HepG2 (cell line): ENCODE results near the gene SLC25A44. TPM values are rescaled to one million over a fixed set of nuclear protein-coding genes. Genes with fewer than 3 reads are reported as not detected.
"Not testable (repeated sequence)": the region's sequence is repeated elsewhere in the genome, so short reads cannot be mapped to it uniquely, and the experiment has no call there.

Experiments
- ATAC-seq: fragments of 200-7000 bp; cut with Tn5 transposase; 3 replicates; pipeline ENCODE4 v1.9.1; 2020; ENCODE audit warnings: mild to moderate bottlenecking, moderate library complexity
- BruUV-seq: library from RNA; stranded (reverse); fragments of 400-500 nt; replicated peaks from 2 replicates; lab custom pipeline; 2021; lab: Mats Ljungman, UMichigan
- CTCF ChIA-PET: fragments of 300-600 bp; formaldehyde crosslinking; extraction: SDS; loops from one replicate; lab custom pipeline; 2021; ENCODE audit warnings: low total read pairs, inconsistent platforms, low intra/inter-chr PET ratio; lab: Yijun Ruan, JAX
- POLR2A ChIA-PET: fragments of 350-600 bp; sonication (Branson Sonifier 250); formaldehyde crosslinking; loops from one replicate; lab custom pipeline; 2020; ENCODE audit warnings: antibody characterized with exemption, inconsistent platforms; lab: Yijun Ruan, JAX
- DNase-seq: peaks from one replicate; pipeline ENCODE4 v3.0.0-alpha.2; 2015; ENCODE audit warnings: low spot score
- FAIRE-seq: peaks from 3 replicates; lab custom pipeline; 2011; peaks lifted over from hg19 to GRCh38; lab: Jason Lieb, UNC
- H2AFZ ChIP-seq: one replicate; pipeline ENCODE4 v1.6.1; 2011; ENCODE audit warnings: low read length, inconsistent platforms
- H3K27ac ChIP-seq: fragments of 300-600 bp; 3 replicates; pipeline ENCODE4 v1.8.0; 2011; ENCODE audit warnings: mixed run types, mild to moderate bottlenecking, mixed read lengths, low read length, inconsistent platforms; ENCODE audit not compliant: insufficient read depth; ENCODE audit errors: extremely low read length
- H3K27me3 ChIP-seq, 2 experiments: fragments of 200-600 bp in 1 of 2; 2 replicates in 1 of 2; 3 replicates in 1 of 2; pipeline versions ENCODE4 v1.6.0 to v1.8.0; 2011; ENCODE audit warnings: low read length in 2 of 2, mild to moderate bottlenecking in 2 of 2, moderate library complexity in 2 of 2, inconsistent platforms in 1 of 2; ENCODE audit not compliant: insufficient read depth in 2 of 2, control insufficient read depth in 1 of 2
- H3K36me3 ChIP-seq, 2 experiments: fragments of 200-600 bp in 1 of 2; replicated peaks in 1 of 2; 2 replicates in 1 of 2; 3 replicates in 1 of 2; pipeline versions ENCODE4 v1.5.1 to v1.8.0; 2011; ENCODE audit warnings: low read length in 2 of 2, inconsistent platforms in 1 of 2; ENCODE audit not compliant: insufficient read depth in 2 of 2, control insufficient read depth in 1 of 2
- H3K4me1 ChIP-seq: 2 replicates; pipeline ENCODE4 v1.5.1; 2012; ENCODE audit warnings: low read length, inconsistent platforms; ENCODE audit not compliant: insufficient read depth
- H3K4me2 ChIP-seq: 2 replicates; pipeline ENCODE4 v1.6.0; 2011; ENCODE audit warnings: low read depth, low read length, inconsistent platforms
- H3K4me3 ChIP-seq, 3 experiments: fragments of 200-600 bp in 1 of 3; sonication (generic), shearing (Covaris generic) in 1 of 3; replicated peaks in 1 of 3; 2 replicates each; pipeline ENCODE4 v1.5.1; 2011 to 2016; ENCODE audit warnings: low read length in 3 of 3, inconsistent platforms in 2 of 3, low read depth in 2 of 3, mild to moderate bottlenecking in 2 of 3, control low read depth in 1 of 3, mixed read lengths in 1 of 3; ENCODE audit not compliant: insufficient read depth in 1 of 3
- H3K79me2 ChIP-seq: one replicate; pipeline ENCODE4 v1.6.1; 2011; ENCODE audit warnings: low read length, inconsistent platforms; ENCODE audit not compliant: insufficient read depth
- H3K9ac ChIP-seq: 2 replicates; pipeline ENCODE4 v1.6.0; 2011; ENCODE audit warnings: mild to moderate bottlenecking, low read depth, low read length, inconsistent platforms; ENCODE audit not compliant: insufficient read depth
- H3K9me3 ChIP-seq: 2 replicates; pipeline ENCODE4 v1.5.1; 2012; ENCODE audit warnings: mild to moderate bottlenecking, low read length
- H4K20me1 ChIP-seq: 2 replicates; pipeline ENCODE4 v1.6.0; 2011; ENCODE audit warnings: inconsistent platforms, mild to moderate bottlenecking, low read length, moderate library complexity; ENCODE audit not compliant: insufficient read depth
- ARID5B ChIP-seq: IDR thresholded peaks from 2 replicates; pipeline ENCODE4 v1.4.0; 2020; ENCODE audit warnings: mild to moderate bottlenecking, missing genetic modification reagents
- ATF4 ChIP-seq, 2 experiments: fragments of 450-650 bp in 1 of 2; sonication (generic) in 1 of 2; formaldehyde crosslinking; IDR thresholded peaks; 2 replicates each; pipeline versions ENCODE4 v1.5.0 to v1.8.0; 2020 to 2022; ENCODE audit warnings: mild to moderate bottlenecking in 1 of 2, missing genetic modification reagents in 1 of 2
- BCL6 ChIP-seq: IDR thresholded peaks from 2 replicates; pipeline ENCODE4 v1.6.1; 2016; ENCODE audit warnings: missing genetic modification reagents, missing compliant biosample characterization
- CEBPB ChIP-seq: IDR thresholded peaks from 2 replicates; pipeline ENCODE4 v1.6.1; 2011; ENCODE audit warnings: low read depth, low read length, improper control_type of control experiment, borderline replicate concordance
- CEBPG ChIP-seq: IDR thresholded peaks from 2 replicates; pipeline ENCODE4 v1.6.1; 2016
- FOXA3 ChIP-seq: IDR thresholded peaks from 2 replicates; pipeline ENCODE4 v1.6.1; 2016; ENCODE audit warnings: missing genetic modification reagents, missing compliant biosample characterization
- FOXJ3 ChIP-seq: sonication (generic); formaldehyde crosslinking; IDR thresholded peaks from 2 replicates; pipeline ENCODE4 v1.4.0; 2020; ENCODE audit warnings: missing genetic modification reagents, mild to moderate bottlenecking, borderline replicate concordance
- HDAC2 ChIP-seq: sonication (generic); formaldehyde crosslinking; IDR thresholded peaks from 2 replicates; pipeline ENCODE4 v1.4.0; 2020; ENCODE audit warnings: missing genetic modification reagents
- HNF4G ChIP-seq, 2 experiments: sonication (generic) in 1 of 2; formaldehyde crosslinking in 1 of 2; IDR thresholded peaks; 2 replicates each; pipeline versions ENCODE4 v1.4.0 to v1.6.1; 2011 to 2020; ENCODE audit warnings: borderline replicate concordance in 2 of 2, low read depth in 2 of 2, mild to moderate bottlenecking in 2 of 2, low read length in 1 of 2, missing genetic modification reagents in 1 of 2, moderate library complexity in 1 of 2
- NR2C2 ChIP-seq: sonication (generic); formaldehyde crosslinking; IDR thresholded peaks from 2 replicates; pipeline ENCODE4 v1.4.0; 2020; ENCODE audit warnings: missing genetic modification reagents, mild to moderate bottlenecking, moderate library complexity, borderline replicate concordance
- RARA ChIP-seq: IDR thresholded peaks from 2 replicates; pipeline ENCODE4 v1.6.1; 2016; ENCODE audit warnings: missing genetic modification reagents, missing compliant biosample characterization
- ZBTB33 ChIP-seq: sonication (generic); formaldehyde crosslinking; IDR thresholded peaks from 2 replicates; pipeline ENCODE4 v1.4.0; 2020; ENCODE audit warnings: missing genetic modification reagents
- ZNF331 ChIP-seq: sonication (generic); formaldehyde crosslinking; IDR thresholded peaks from 2 replicates; pipeline ENCODE4 v1.4.0; 2020; ENCODE audit warnings: missing genetic modification reagents
- WGBS: methylation state at CpG from one replicate; pipeline ENCODE4 v1.1.6; 2017; ENCODE audit warnings: low lambda C conversion rate; 5-methylcytosine and 5-hydroxymethylcytosine counted together
- in situ Hi-C: cut with HindIII; loops from 2 replicates; pipeline ENCODE4 v1.10.0; 2017; ENCODE audit warnings: low pct_unique_long_range_greater_than_20kb; ENCODE audit not compliant: extremely low pct_ligation_motif_present
- intact Hi-C: fragments of 100-400 bp; cut with micrococcal nuclease; formaldehyde crosslinking; loops from one replicate; pipeline ENCODE4 v1.10.0; 2022; ENCODE audit not compliant: unreplicated experiment
- polyA plus RNA-seq, 8 experiments: library from polyadenylated mRNA; depleted of rRNA in 3 of 8; stranded (reverse) in 7 of 8; unstranded in 1 of 8; fragments of >200 nt; fragmentation: Illumina TruSeq in 4 of 8; extraction: Trizol in 4 of 8; gene quantifications; 2 replicates each; pipeline versions ENCODE4 v1.2.1 to v1.2.3, GENCODE V29; 2011 to 2016; ENCODE audit warnings: low read depth in 4 of 8, missing spikeins in 1 of 8, mixed read lengths in 1 of 8; ENCODE audit not compliant: insufficient read depth in 1 of 8
- total RNA-seq, 5 experiments: library from RNA; depleted of rRNA; stranded (reverse); fragments of >200 nt; fragmentation: Illumina TruSeq; extraction: Trizol; gene quantifications; 2 replicates each; pipeline ENCODE4 v1.2.3, GENCODE V29; 2016; ENCODE audit warnings: low read depth in 1 of 5

SLC25A44 gene
- total and polyA plus RNA-seq, 2 of the 13 experiments (the other 11 are each of a cell fraction or from before 2014, with no cell fraction given) = 10.7 to 13.4 TPM

GRCh38 chr1:156186347-156187177 is 7.3 kb upstream of the SLC25A44 start (continued):
- TF ChIP-seq ATF4 (CRISPR knock-in tag; IDR thresholded peaks at IDR 0.05) = peak; percentile 56 to 95; a peak in 2 of 4 replicates
- peak; percentile 50; the same call in 1 of the 2 replicates for TF ChIP-seq NR2C2 (CRISPR knock-in tag)
- peak; percentile 54 for TF ChIP-seq RARA (CRISPR knock-in tag)
- TF ChIP-seq FOXA3 = 0 out of 2 replicates have a peak, but pooled peaks have one; percentile 14
- peak; percentile 17; the same call in 1 of the 2 replicates for TF ChIP-seq FOXJ3 (CRISPR knock-in tag)
- TF ChIP-seq, all 625 proteins: peak for 23; not testable (repeated sequence) for 602

- Histone ChIP-seq H3K27ac (peak overlapping the region; percentile 49), H3K4me1 (peaks cover 68% of the 10 kb centered on the region), H3K9me3 (peaks cover 17% of the 10 kb centered on the region), H3K79me2 (peaks cover 11% of the 10 kb centered on the region)
- peak; percentile 51 for DNase-seq
- H3K4me3 ChIP-seq; CTCF ChIA-PET; H4K20me1 ChIP-seq; intact Hi-C loops; H3K9ac ChIP-seq; H2AFZ ChIP-seq; FAIRE-seq; H3K4me2 ChIP-seq; ATAC-seq; H3K27me3 ChIP-seq; BruUV-seq; in situ Hi-C loops; H3K36me3 ChIP-seq; TF ChIP-seq HNF4G (CRISPR knock-in tag; IDR thresholded peaks at IDR 0.05; ENCODE audit: borderline replicate concordance, low read depth): not testable (repeated sequence)
- 32% methylated on average over 4 of the region's 4 CpGs for WGBS
- POLR2A ChIA-PET = interaction anchor here (1.3 kb wide), 1 partner anchor 35 kb away, joined by 4 read pairs; no protein-coding TSS in a partner anchor
- TF ChIP-seq CEBPB = peak; percentile 63; the same call in 1 of the 2 replicates
- peak; percentile 21; the same call in 1 of the 2 replicates for TF ChIP-seq HNF4G (IDR thresholded peaks at IDR 0.05; ENCODE audit: borderline replicate concordance, low read depth, low read length)
- TF ChIP-seq BCL6 (CRISPR knock-in tag) = 0 out of 2 replicates have a peak, but pooled peaks have one; percentile 16
- TF ChIP-seq CEBPG (CRISPR knock-in tag) = peak; percentile 75
- TF ChIP-seq HDAC2 (CRISPR knock-in tag) = 0 out of 2 replicates have a peak, but pooled peaks have one; percentile 27
- TF ChIP-seq ZBTB33 = peak; percentile 26; the same call in 1 of the 2 replicates
- TF ChIP-seq FOXA3 = 0 out of 2 replicates have a peak, but pooled peaks have one; percentile 19
- TF ChIP-seq ARID5B (CRISPR knock-in tag) = 0 out of 2 replicates have a peak, but pooled peaks have one; percentile 51
- TF ChIP-seq ZNF331 (CRISPR knock-in tag) = 0 out of 2 replicates have a peak, but pooled peaks have one; percentile 15
These were observed 3.6 kb upstream of the SLC25A44 start for GRCh38 chr1:156190265-156190664.
